Tibial nerve (tissue), 4 donors: ENCODE data around the gene PAEP. TPM values are rescaled to one million over a fixed set of nuclear protein-coding genes. Genes with fewer than 3 reads are reported as not detected.

Experiments
- DNase-seq, 2 donors: peaks; one replicate each; pipeline ENCODE4 v3.0.0-alpha.2; 2019; ENCODE audit warnings: low spot score in 2 of 2
- H3K27ac ChIP-seq, 4 donors: fragments of 200-600 bp; sonication (generic) in 3 of 4; one replicate each; pipeline ENCODE4 v1.5.1; 2017 to 2019; ENCODE audit warnings: mild to moderate bottlenecking in 1 of 4
- H3K27me3 ChIP-seq, 2 donors: fragments of 200-600 bp; sonication (generic) in 1 of 2; one replicate each; pipeline versions ENCODE4 v1.5.1 to v1.6.0; 2017 to 2019
- H3K36me3 ChIP-seq, 3 donors: fragments of 200-600 bp; sonication (generic); one replicate each; pipeline ENCODE4 v1.5.1; 2018 to 2019
- H3K4me1 ChIP-seq, 4 donors: fragments of 200-600 bp; sonication (generic) in 3 of 4; one replicate each; pipeline ENCODE4 v1.5.1; 2017 to 2019
- H3K4me3 ChIP-seq, 4 donors: fragments of 200-600 bp; sonication (generic) in 3 of 4; one replicate each; pipeline ENCODE4 v1.5.1; 2017 to 2019; ENCODE audit warnings: mild to moderate bottlenecking in 1 of 4, moderate library complexity in 1 of 4
- H3K9me3 ChIP-seq, 4 donors: fragments of 200-600 bp; sonication (generic) in 3 of 4; one replicate each; pipeline ENCODE4 v1.5.1; 2017 to 2019
- CTCF ChIP-seq, 5 experiments: fragments of 200-600 bp in 3 of 5; fragments of 450-650 bp in 2 of 5; sonication (generic) in 3 of 5; IDR thresholded peaks; one replicate each; pipeline ENCODE4 v1.5.1; 2016 to 2019; ENCODE audit warnings: antibody characterized with exemption in 5 of 5, mild to moderate bottlenecking in 3 of 5, moderate library complexity in 2 of 5
- EP300 ChIP-seq, 2 donors: sonication (generic); formaldehyde crosslinking; IDR thresholded peaks; one replicate each; pipeline ENCODE4 v1.6.1; 2017; ENCODE audit warnings: antibody characterized with exemption in 2 of 2, mild to moderate bottlenecking in 1 of 2
- POLR2A ChIP-seq, 2 donors: fragments of 450-650 bp; IDR thresholded peaks; one replicate each; pipeline ENCODE4 v1.6.1; 2017; ENCODE audit warnings: antibody characterized with exemption in 2 of 2, mild to moderate bottlenecking in 2 of 2, moderate library complexity in 2 of 2
- WGBS, 2 donors: methylation state at CpG; one replicate each; pipeline ENCODE4 v1.1.5; 2018; 5-methylcytosine and 5-hydroxymethylcytosine counted together
- total RNA-seq, 4 donors: library from RNA; depleted of rRNA; stranded (reverse); fragments of >200 nt; gene quantifications; one replicate each; pipeline ENCODE4 v1.1.0, GENCODE V29; 2016

Gene PAEP
- total RNA-seq, 4 donors from 2014 or later, result not detected

DNA sequence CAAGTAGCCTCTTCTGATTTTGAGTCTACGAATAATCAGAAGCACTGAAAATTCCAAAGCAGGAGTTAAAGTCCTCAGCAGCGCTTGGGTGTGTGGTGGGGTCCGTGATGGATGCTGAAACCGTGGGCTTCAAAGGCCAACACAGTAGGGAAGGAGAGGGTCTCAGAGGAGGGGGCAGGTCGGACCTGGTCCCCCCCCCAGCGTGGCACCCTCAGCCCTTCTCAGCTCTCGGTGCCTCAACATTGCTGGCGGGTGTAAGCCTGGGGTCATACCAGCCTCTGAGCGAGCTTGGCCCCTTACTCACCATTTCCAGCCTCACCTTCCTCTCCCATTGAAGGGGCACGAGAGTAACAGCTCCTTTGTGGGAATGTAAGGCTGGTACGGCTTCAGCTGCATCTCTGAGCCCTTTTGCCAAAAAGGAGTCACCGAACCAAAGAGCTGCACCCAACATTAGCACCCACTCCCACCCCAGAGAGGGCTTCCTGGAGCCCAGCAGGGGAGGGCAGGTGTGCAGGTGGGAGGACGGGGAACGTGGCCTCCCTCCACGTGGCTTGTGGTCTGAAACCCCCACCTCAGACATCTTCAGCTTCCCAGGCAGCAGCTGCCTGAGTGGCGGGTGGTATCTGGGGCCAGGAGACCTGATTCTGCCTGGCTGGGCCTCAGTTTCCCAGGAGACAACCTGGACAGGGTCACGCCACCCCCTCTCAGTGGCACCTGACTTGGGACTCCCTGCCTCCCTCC lies 47.0 kb upstream of the PAEP start:
- DNase-seq, result no peak
- TF ChIP-seq EP300 (IDR thresholded peaks at IDR 0.05) (no peak), POLR2A (IDR thresholded peaks at IDR 0.05) (no peak), CTCF (IDR thresholded peaks at IDR 0.05) (no peak)
- WGBS, 2 donors, result 76 to 84% methylated on average over 11 to 17 of the region's 17 CpGs
- Histone ChIP-seq H3K27ac (no peak overlapping the region), H3K36me3 (no peaks in the 10 kb centered on the region), H3K9me3 (peaks cover 0 to 6% (median 0%) of the 10 kb centered on the region in 4 donors), H3K27me3 (peaks cover 0 to 6% of the 10 kb centered on the region in 2 donors), H3K4me1 (no peaks in the 10 kb centered on the region), H3K4me3 (no peak overlapping the region)

- Histone ChIP-seq H3K27me3 (peaks cover 0 to 6% of the 10 kb centered on the region in 2 donors), H3K36me3 (no peaks in the 10 kb centered on the region), H3K9me3 (no peaks in the 10 kb centered on the region), H3K4me1 (no peaks in the 10 kb centered on the region), H3K27ac (no peak overlapping the region), H3K4me3 (no peak overlapping the region)
- 75 to 90% methylated on average over 26 to 29 of the region's 31 CpGs for WGBS, 2 donors
- no peak for TF ChIP-seq CTCF (IDR thresholded peaks at IDR 0.05)
- TF ChIP-seq EP300 (IDR thresholded peaks at IDR 0.05), result no peak
- no peak for TF ChIP-seq POLR2A (IDR thresholded peaks at IDR 0.05)
- DNase-seq, result no peak
Observed at GRCh38 chr9:135515083-135515951, 46.2 kb upstream of the PAEP start.

GRCh38 chr9:135516132-135516860 lies 45.3 kb upstream of the PAEP start:
- Histone ChIP-seq H3K4me3 (no peak overlapping the region), H3K27me3 (peaks cover 0 to 10% of the 10 kb centered on the region in 2 donors), H3K36me3 (no peaks in the 10 kb centered on the region), H3K4me1 (no peaks in the 10 kb centered on the region), H3K27ac (no peak overlapping the region), H3K9me3 (no peaks in the 10 kb centered on the region)
- TF ChIP-seq EP300 (IDR thresholded peaks at IDR 0.05), result no peak
- TF ChIP-seq POLR2A (IDR thresholded peaks at IDR 0.05), result no peak
- no peak for TF ChIP-seq CTCF (IDR thresholded peaks at IDR 0.05)
- no peak for DNase-seq
- WGBS, 2 donors, result 76 to 78% methylated on average over 20 to 22 of the region's 25 CpGs

DNA sequence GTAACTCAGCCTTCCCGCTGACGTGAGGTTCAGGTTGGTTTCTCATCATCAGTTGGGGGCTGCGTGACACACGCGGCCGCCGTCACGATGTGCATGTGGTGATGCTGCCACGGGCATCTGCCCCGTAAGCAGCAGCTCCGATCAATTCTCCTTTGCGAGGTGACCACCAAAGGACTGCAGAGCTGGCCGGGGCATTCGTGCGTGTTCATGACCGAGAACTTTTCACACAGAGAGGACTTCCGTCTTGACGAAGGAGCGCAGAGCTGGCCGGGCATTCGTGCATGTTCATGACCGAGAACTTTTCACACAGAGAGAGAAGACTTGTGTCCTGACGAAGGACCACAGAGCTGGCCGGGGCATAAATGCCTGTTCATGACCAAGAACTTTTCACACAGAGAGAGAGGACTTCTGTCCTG lies 44.1 kb upstream of the PAEP start:
- no peak for TF ChIP-seq POLR2A (IDR thresholded peaks at IDR 0.05)
- TF ChIP-seq EP300 (IDR thresholded peaks at IDR 0.05), result no peak
- Histone ChIP-seq H3K4me3 (no peak overlapping the region), H3K4me1 (no peaks in the 10 kb centered on the region), H3K9me3 (no peaks in the 10 kb centered on the region), H3K36me3 (no peaks in the 10 kb centered on the region), H3K27me3 (peaks cover 0 to 21% of the 10 kb centered on the region in 2 donors), H3K27ac (no peak overlapping the region)
- no peak for DNase-seq
- WGBS, 2 donors, result 83 to 86% methylated on average over 24 of the region's 24 CpGs

DNA sequence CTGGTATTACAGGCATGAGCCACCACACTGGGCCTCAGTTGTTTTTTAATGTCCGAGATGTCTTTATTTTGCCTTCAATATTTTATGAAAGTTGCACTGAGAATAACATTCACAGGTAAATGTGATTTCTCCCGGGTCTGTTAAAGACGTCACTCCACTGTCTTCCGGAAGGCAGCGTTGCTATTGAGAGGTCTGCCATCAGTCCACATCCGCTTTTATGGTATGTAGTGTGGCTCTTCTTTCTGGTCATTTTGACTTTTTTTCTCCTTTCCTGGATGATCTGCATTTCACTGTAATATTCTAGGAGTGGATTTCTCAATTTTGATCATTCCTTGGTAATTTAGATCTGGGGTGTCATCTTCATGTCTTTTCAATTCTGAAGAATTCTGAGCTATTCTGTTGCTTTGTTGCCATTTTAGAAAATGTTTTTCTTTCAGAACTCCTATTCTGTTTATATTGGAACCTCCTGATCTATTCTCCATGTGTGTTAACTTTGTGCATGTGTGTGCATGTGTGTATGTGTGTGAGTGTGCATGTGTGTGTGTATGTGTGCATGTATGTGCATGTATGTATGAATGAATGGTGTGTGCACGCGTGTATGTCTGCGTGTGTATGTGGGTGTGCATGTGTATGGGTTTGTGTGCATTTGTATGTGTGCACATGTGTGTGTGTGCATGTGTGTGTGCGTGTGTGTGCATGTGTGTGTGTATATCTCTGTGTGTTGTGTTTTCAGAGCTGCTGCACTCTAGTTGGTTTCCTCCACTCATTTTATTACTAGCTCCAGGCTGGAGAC lies 42.2 kb upstream of the PAEP start:
- Histone ChIP-seq H3K4me3 (no peak overlapping the region), H3K27me3 (peaks cover 0 to 29% of the 10 kb centered on the region in 2 donors), H3K27ac (no peak overlapping the region), H3K9me3 (no peaks in the 10 kb centered on the region), H3K36me3 (no peaks in the 10 kb centered on the region), H3K4me1 (no peaks in the 10 kb centered on the region)
- WGBS, 2 donors, result 93 to 95% methylated on average over 10 of the region's 10 CpGs
- no peak for DNase-seq
- no peak for TF ChIP-seq CTCF (IDR thresholded peaks at IDR 0.05)
- no peak for TF ChIP-seq POLR2A (IDR thresholded peaks at IDR 0.05)
- no peak for TF ChIP-seq EP300 (IDR thresholded peaks at IDR 0.05)
